GM13977 (cell line): ENCODE data around the gene KCNG2.

ENCODE experiments used
- DNase-seq: peaks from one replicate; pipeline ENCODE4 v3.0.0; 2012; ENCODE audit warnings: low spot score
- in situ Hi-C: fragments of 300-500 bp; cut with MboI; formaldehyde crosslinking; loops from one replicate; pipeline ENCODE4 v1.12.0; 2022; ENCODE audit warnings: low sequenced_read_pairs, low pct_unique_long_range_greater_than_20kb, mixed read lengths, inconsistent platforms; ENCODE audit not compliant: unreplicated experiment
- TF ChIP-seq, protein P1 (sequence below): IDR thresholded peaks from 2 replicates; pipeline ENCODE4 v1.5.1; 2012; ENCODE audit warnings: mild to moderate bottlenecking, control low read depth; ENCODE audit not compliant: insufficient read depth; ENCODE audit errors: extremely low read depth, missing control alignments

Gene KCNG2

DNA sequence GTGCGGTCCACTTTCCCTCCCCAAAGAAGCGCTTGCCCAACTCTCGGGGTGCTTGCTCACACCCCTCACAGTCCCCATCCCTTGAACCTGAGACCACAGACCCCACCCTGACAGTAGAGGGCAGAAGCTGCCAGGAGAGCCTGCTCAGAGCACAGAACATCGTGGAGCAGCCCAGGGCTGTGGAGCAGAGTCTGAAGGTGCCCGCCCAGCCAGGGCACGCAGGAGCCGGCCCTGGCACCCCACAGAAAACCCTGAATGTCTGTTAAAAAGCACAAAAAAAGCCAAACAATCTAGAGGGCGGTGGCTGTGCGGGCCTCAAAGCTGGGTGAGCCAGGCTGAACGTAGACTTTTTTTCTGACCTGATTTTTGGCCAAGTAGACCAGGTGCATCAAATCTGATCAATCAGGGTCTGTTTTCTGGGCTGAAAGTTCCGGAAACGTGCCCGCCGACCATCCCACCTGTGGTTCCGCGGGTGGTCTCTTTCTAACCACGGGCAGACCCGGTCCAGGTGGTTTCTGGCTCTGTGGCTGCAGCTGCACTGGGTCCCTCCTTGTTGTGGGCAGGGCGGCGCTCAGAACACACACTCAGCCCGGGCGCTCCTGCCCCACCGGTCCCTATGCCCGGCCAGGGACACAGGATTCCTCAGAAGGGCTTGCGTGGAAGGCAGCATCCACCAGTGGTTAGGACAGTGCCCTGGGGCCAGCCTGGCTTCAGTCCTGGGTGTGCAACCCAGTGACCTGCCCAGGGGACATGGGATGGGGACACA lies 87.4 kb downstream of the KCNG2 start:
- in situ Hi-C loops: no loop called here
- TF ChIP-seq, protein P1, sequence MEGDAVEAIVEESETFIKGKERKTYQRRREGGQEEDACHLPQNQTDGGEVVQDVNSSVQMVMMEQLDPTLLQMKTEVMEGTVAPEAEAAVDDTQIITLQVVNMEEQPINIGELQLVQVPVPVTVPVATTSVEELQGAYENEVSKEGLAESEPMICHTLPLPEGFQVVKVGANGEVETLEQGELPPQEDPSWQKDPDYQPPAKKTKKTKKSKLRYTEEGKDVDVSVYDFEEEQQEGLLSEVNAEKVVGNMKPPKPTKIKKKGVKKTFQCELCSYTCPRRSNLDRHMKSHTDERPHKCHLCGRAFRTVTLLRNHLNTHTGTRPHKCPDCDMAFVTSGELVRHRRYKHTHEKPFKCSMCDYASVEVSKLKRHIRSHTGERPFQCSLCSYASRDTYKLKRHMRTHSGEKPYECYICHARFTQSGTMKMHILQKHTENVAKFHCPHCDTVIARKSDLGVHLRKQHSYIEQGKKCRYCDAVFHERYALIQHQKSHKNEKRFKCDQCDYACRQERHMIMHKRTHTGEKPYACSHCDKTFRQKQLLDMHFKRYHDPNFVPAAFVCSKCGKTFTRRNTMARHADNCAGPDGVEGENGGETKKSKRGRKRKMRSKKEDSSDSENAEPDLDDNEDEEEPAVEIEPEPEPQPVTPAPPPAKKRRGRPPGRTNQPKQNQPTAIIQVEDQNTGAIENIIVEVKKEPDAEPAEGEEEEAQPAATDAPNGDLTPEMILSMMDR: no peak
- DNase-seq: no peak

DNA sequence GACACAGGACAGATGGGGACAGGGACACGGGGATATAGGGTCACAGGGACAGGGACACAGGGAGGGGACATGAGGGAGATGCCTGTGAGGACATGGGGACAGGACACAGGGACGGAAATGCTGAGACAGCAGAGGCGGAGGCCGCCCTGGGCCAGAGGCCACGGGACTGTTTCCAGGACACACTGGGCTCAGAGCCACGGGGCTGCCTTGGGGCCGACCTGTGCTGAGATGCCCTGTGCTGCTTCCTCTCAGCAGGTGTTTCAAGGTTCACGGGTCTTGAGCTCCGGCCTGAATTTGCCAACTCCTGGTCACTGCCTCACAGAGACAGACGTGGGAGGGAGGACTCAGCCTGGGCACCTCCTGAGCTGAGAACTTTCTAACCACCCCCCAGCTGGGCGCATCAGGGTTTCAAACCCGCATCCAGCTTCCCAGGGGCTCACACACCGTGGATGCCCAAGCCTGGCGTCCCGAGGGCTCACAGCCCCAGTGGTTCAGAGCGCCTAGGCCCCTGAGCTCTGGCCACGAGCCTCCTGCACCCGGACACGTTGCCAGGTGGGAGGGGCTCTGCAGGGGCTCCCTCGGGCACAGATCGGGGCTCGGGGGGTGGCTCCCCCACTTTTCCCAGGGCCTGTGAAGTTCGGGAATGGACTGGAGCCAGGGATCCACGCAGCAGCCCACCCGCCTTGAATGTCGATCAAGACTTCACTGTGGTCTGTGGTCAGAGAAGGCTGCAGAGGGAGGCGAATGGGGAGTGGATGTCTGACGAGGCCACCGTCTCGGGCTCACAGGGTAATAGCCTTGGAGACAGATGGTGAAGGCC lies 89.7 kb downstream of the KCNG2 start:
- no peak for DNase-seq
- TF ChIP-seq, protein P1: no peak
- in situ Hi-C loops: no loop called here

DNA sequence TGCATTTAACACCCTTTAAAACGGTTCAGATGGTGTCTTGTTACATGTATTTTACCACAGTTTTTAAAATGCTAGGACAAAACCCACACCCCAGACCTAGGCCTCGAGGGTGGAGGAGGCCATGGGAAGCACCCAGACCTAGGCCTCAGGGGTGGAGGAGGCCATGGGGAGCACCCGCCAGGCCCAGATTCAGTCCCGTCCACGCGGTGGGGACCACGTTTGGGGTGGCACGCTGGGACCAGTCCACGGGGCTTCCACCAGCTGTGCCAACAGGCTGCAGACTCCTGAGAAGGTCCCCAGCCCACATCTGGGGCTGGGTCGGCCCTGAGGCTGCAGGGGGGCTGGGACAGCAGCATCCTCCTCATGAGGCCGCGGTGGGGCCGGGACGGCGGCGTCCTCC lies 90.3 kb downstream of the KCNG2 start:
- TF ChIP-seq, protein P1: no peak
- no peak for DNase-seq
- in situ Hi-C loops: no loop called here

- in situ Hi-C loops: no loop called here
- no peak for DNase-seq
- TF ChIP-seq, protein P1: no peak
These were observed 91.8 kb downstream of the KCNG2 start for GRCh38 chr18:79889569-79889968.

- in situ Hi-C loops: no loop called here
- no peak for DNase-seq
- TF ChIP-seq, protein P1: no peak
These were observed 92.9 kb downstream of the KCNG2 start for GRCh38 chr18:79890674-79891073.

GRCh38 chr18:79896738-79897137 lies 99.0 kb downstream of the KCNG2 start:
- TF ChIP-seq, protein P1: no peak
- DNase-seq: no peak
- in situ Hi-C loops: no loop called here
